IMR-90 (cell line): ENCODE results near the gene RFX1. TPM values are rescaled to one million over a fixed set of nuclear protein-coding genes. Genes with fewer than 3 reads are reported as not detected.

ENCODE experiments used
- ATAC-seq: fragments of 200-7000 bp; cut with Tn5 transposase; 2 replicates; pipeline ENCODE4 v1.9.1; 2020; ENCODE audit warnings: low read depth, mild to moderate bottlenecking, moderate library complexity
- BruUV-seq: library from RNA; stranded (reverse); fragments of 400-500 nt; replicated peaks from 2 replicates; lab custom pipeline; 2021; lab: Mats Ljungman, UMichigan
- CTCF ChIA-PET: fragments of 300-600 bp; formaldehyde crosslinking; extraction: SDS; loops from one replicate; lab custom pipeline; 2021; ENCODE audit warnings: antibody characterized with exemption; lab: Yijun Ruan, JAX
- POLR2A ChIA-PET: fragments of 300-600 bp; sonication (Branson Sonifier 250); formaldehyde crosslinking; loops from one replicate; lab custom pipeline; 2022; ENCODE audit warnings: antibody characterized with exemption; ENCODE audit not compliant: unreplicated experiment; lab: Charles Lee
- DNase-seq: peaks from one replicate; pipeline ENCODE4 v3.0.0; 2013
- H2AFZ ChIP-seq: replicated peaks from 2 replicates; pipeline ENCODE3; 2013; ENCODE audit warnings: low read length, mild to moderate bottlenecking; ENCODE audit not compliant: poor library complexity
- H2AK5ac ChIP-seq: 2 replicates; pipeline ENCODE4 v1.6.1; 2013; ENCODE audit warnings: low read depth, low read length, inconsistent platforms
- H2AK9ac ChIP-seq: replicated peaks from 2 replicates; pipeline ENCODE3; 2013; ENCODE audit warnings: mild to moderate bottlenecking, low read depth, low read length, moderate library complexity; ENCODE audit not compliant: poor library complexity
- H2BK120ac ChIP-seq: 2 replicates; pipeline ENCODE4 v1.6.1; 2013; ENCODE audit warnings: low read depth, low read length, inconsistent platforms
- H2BK15ac ChIP-seq: 3 replicates; pipeline ENCODE4 v1.6.1; 2013; ENCODE audit warnings: low read depth, low read length, inconsistent platforms
- H2BK20ac ChIP-seq: 2 replicates; pipeline ENCODE4 v1.6.1; 2013; ENCODE audit warnings: low read depth, mild to moderate bottlenecking, inconsistent platforms, low read length, moderate library complexity
- H2BK5ac ChIP-seq: 2 replicates; pipeline ENCODE4 v1.6.1; 2013; ENCODE audit warnings: mild to moderate bottlenecking, low read depth, low read length, inconsistent platforms; ENCODE audit not compliant: poor library complexity, severe bottlenecking
- H3K14ac ChIP-seq: replicated peaks from 2 replicates; pipeline ENCODE4 v1.6.1; 2013; ENCODE audit warnings: low read depth, low read length, inconsistent platforms
- H3K18ac ChIP-seq: 2 replicates; pipeline ENCODE4 v1.6.1; 2013; ENCODE audit warnings: low read depth, low read length, control low read depth
- H3K23ac ChIP-seq: 2 replicates; pipeline ENCODE4 v1.6.1; 2013; ENCODE audit warnings: low read depth, low read length, inconsistent platforms
- H3K27ac ChIP-seq: 2 replicates; pipeline ENCODE4 v1.5.1; 2013; ENCODE audit warnings: mild to moderate bottlenecking, control low read depth, low read length; ENCODE audit not compliant: insufficient read depth
- H3K27me3 ChIP-seq: 2 replicates; pipeline ENCODE4 v1.6.1; 2013; ENCODE audit warnings: low read length; ENCODE audit not compliant: control insufficient read depth, insufficient read depth
- H3K36me3 ChIP-seq: 2 replicates; pipeline ENCODE4 v1.6.1; 2013; ENCODE audit warnings: low read length, mixed read lengths; ENCODE audit not compliant: control insufficient read depth, insufficient read depth
- H3K4ac ChIP-seq: 2 replicates; pipeline ENCODE4 v1.6.1; 2013; ENCODE audit warnings: low read depth, low read length, inconsistent platforms
- H3K4me1 ChIP-seq: 2 replicates; pipeline ENCODE4 v1.6.1; 2013; ENCODE audit warnings: low read length, mixed read lengths; ENCODE audit not compliant: control insufficient read depth, insufficient read depth
- H3K4me2 ChIP-seq: 2 replicates; pipeline ENCODE4 v1.6.1; 2013; ENCODE audit warnings: low read depth, mild to moderate bottlenecking, control low read depth, low read length, moderate library complexity
- H3K4me3 ChIP-seq: 2 replicates; pipeline ENCODE4 v1.5.1; 2013; ENCODE audit warnings: low read depth, mild to moderate bottlenecking, control low read depth, low read length, moderate library complexity; ENCODE audit not compliant: insufficient read depth
- H3K56ac ChIP-seq: 2 replicates; pipeline ENCODE4 v1.6.1; 2013; ENCODE audit warnings: low read length, inconsistent platforms; ENCODE audit not compliant: insufficient read depth; ENCODE audit errors: extremely low read depth
- H3K79me1 ChIP-seq, 2 experiments: 2 replicates each; pipeline ENCODE4 v1.6.1; 2013; ENCODE audit warnings: low read length in 2 of 2, inconsistent platforms in 1 of 2, low read depth in 1 of 2
- H3K9ac ChIP-seq: 2 replicates; pipeline ENCODE4 v1.6.1; 2013; ENCODE audit warnings: low read depth, low read length, control low read depth
- H3K9me1 ChIP-seq: 2 replicates; pipeline ENCODE4 v1.6.1; 2013; ENCODE audit warnings: low read length, inconsistent platforms; ENCODE audit not compliant: insufficient read depth
- H3K9me3 ChIP-seq: 2 replicates; pipeline ENCODE4 v1.6.1; 2013; ENCODE audit warnings: low read length; ENCODE audit not compliant: control insufficient read depth, insufficient read depth
- H4K20me1 ChIP-seq: 2 replicates; pipeline ENCODE4 v1.6.1; 2013; ENCODE audit warnings: low read length, inconsistent platforms; ENCODE audit not compliant: insufficient read depth
- H4K5ac ChIP-seq: 2 replicates; pipeline ENCODE4 v1.6.1; 2013; ENCODE audit warnings: mild to moderate bottlenecking, low read depth, low read length, control low read depth
- H4K8ac ChIP-seq, 2 experiments: 2 replicates each; pipeline ENCODE4 v1.6.1; 2013; ENCODE audit warnings: low read depth in 2 of 2, low read length in 2 of 2, control low read depth in 1 of 2, inconsistent platforms in 1 of 2
- H4K91ac ChIP-seq: 2 replicates; pipeline ENCODE4 v1.6.1; 2013; ENCODE audit warnings: low read depth, low read length, inconsistent platforms; ENCODE audit not compliant: insufficient read depth
- BHLHE40 ChIP-seq: fragments of 150-350 bp; IDR thresholded peaks from 2 replicates; pipeline ENCODE4 v1.6.1; 2016; ENCODE audit warnings: mild to moderate bottlenecking, low read depth, low read length
- MXI1 ChIP-seq: IDR thresholded peaks from 2 replicates; pipeline ENCODE4 v1.6.1; 2012; ENCODE audit warnings: low read depth, mild to moderate bottlenecking, low read length, moderate library complexity, borderline replicate concordance
- RFX5 ChIP-seq: IDR thresholded peaks from 2 replicates; pipeline ENCODE4 v1.8.0; 2012; ENCODE audit warnings: low read depth, mild to moderate bottlenecking, low read length, moderate library complexity
- WGBS, 2 experiments: methylation state at CpG; one replicate each; pipeline versions ENCODE4 v1.1.5 to v1.1.7; 2013; ENCODE audit warnings: missing lambda C conversion rate in 2 of 2; ENCODE audit not compliant: insufficient read length in 1 of 2; ENCODE audit errors: extremely low coverage in 2 of 2; 5-methylcytosine and 5-hydroxymethylcytosine counted together
- dilution Hi-C: fragments of 300-500 bp; cut with HindIII; formaldehyde crosslinking; loops from one replicate; pipeline ENCODE4 v1.14.3; 2018; ENCODE audit warnings: low sequenced_read_pairs; ENCODE audit not compliant: unreplicated experiment
- in situ Hi-C: fragments of 300-500 bp; cut with MboI; formaldehyde crosslinking; loops from 3 replicates; pipeline ENCODE4 v1.14.3; 2019; ENCODE audit warnings: low sequenced_read_pairs, inconsistent platforms, mixed read lengths
- intact Hi-C: fragments of 100-400 bp; cut with micrococcal nuclease; formaldehyde crosslinking; loops from 2 replicates; pipeline ENCODE4 v1.10.0; 2022
- polyA plus RNA-seq, 3 experiments: library from polyadenylated mRNA; depleted of rRNA; stranded (reverse); fragments of >200 nt; gene quantifications; 2 replicates each; pipeline ENCODE4 v1.2.3, GENCODE V29; 2012; ENCODE audit warnings: low replicate concordance in 1 of 3
- total RNA-seq: library from RNA; depleted of rRNA; stranded (reverse); fragments of >200 nt; gene quantifications from 2 replicates; pipeline ENCODE4 v1.2.3, GENCODE V29; 2012

RFX1 gene
- total and polyA plus RNA-seq, 2 of the 4 experiments (the other 2 are of a cell fraction) = 0.36 to 3.1 TPM

GRCh38 chr19:13914777-13915176 is 91.3 kb downstream of the RFX1 start:
- H3K4me1 ChIP-seq = peaks cover 2% of the 10 kb centered on the region; the same call in 1 of the 2 replicates
- H4K20me1 ChIP-seq = no peaks in the 10 kb centered on the region
- no peak overlapping the region for H3K14ac ChIP-seq
- no peak overlapping the region for H2AK5ac ChIP-seq
- no peaks in the 10 kb centered on the region for H3K9me1 ChIP-seq
- H3K36me3 ChIP-seq = peaks cover 36% of the 10 kb centered on the region
- ChIA-PET CTCF (interaction anchor here (0.6 kb wide), 1 partner anchor 140 kb away, joined by 3 read pairs; the partner anchor contains the start of gene C19orf53), POLR2A (no interaction called here)
- H4K5ac ChIP-seq = no peak overlapping the region
- H3K4me3 ChIP-seq = no peak overlapping the region
- no peak overlapping the region for H3K27ac ChIP-seq
- dilution Hi-C loops (no loop called here), in situ Hi-C loops (no loop called here), intact Hi-C loops (no loop called here)
- ATAC-seq = no peak
- H3K56ac ChIP-seq = no peak overlapping the region
- BruUV-seq = no TSS peak
- H3K23ac ChIP-seq = no peak overlapping the region
- WGBS, 2 experiments = no CpG with 5 or more reads among the region's 3 CpGs
- TF ChIP-seq MXI1 = no peak
- TF ChIP-seq BHLHE40 = no peak
- TF ChIP-seq RFX5 = no peak
- H2BK5ac ChIP-seq = no peak overlapping the region
- H3K4me2 ChIP-seq = no peak overlapping the region
- H3K79me1 ChIP-seq = no peaks in the 10 kb centered on the region
- H2AFZ ChIP-seq = no peak overlapping the region
- H2BK20ac ChIP-seq = no peak overlapping the region
- no peak overlapping the region for H3K18ac ChIP-seq
- H2BK120ac ChIP-seq = no peak overlapping the region
- DNase-seq = no peak
- H3K27me3 ChIP-seq = no peaks in the 10 kb centered on the region
- no peak overlapping the region for H4K8ac ChIP-seq
- no peak overlapping the region for H3K9ac ChIP-seq
- no peak overlapping the region for H2AK9ac ChIP-seq
- no peaks in the 10 kb centered on the region for H3K9me3 ChIP-seq
- no peak overlapping the region for H4K91ac ChIP-seq
- H3K4ac ChIP-seq = no peak overlapping the region
- no peak overlapping the region for H2BK15ac ChIP-seq
